Chondrocyte (in vitro differentiated cells): Measurements from ENCODE around the gene RTP5. TPM values are rescaled to one million over a fixed set of nuclear protein-coding genes. Genes with fewer than 3 reads are reported as not detected.

Experiments used
- DNase-seq: peaks from one replicate; pipeline ENCODE4 v3.0.0; 2021; ENCODE audit warnings: mixed read lengths, low spot score
- H3K27ac Mint-ChIP-seq: one replicate; pipeline ENCODE4 v1.8.0; 2021; ENCODE audit warnings: mild to moderate bottlenecking, moderate library complexity, mixed read lengths; ENCODE audit not compliant: unreplicated experiment
- H3K27me3 Mint-ChIP-seq: 2 replicates; pipeline ENCODE4 v1.8.0; 2021; ENCODE audit warnings: low read depth, mixed read lengths
- H3K36me3 Mint-ChIP-seq: 2 replicates; pipeline ENCODE4 v1.8.0; 2021; ENCODE audit warnings: low read depth, mixed read lengths
- H3K4me1 Mint-ChIP-seq: 2 replicates; pipeline ENCODE4 v1.8.0; 2021; ENCODE audit warnings: low read depth, mild to moderate bottlenecking, mixed read lengths
- H3K4me3 Mint-ChIP-seq: one replicate; pipeline ENCODE4 v1.8.0; 2021; ENCODE audit warnings: mild to moderate bottlenecking, moderate library complexity, mixed read lengths; ENCODE audit not compliant: unreplicated experiment
- H3K9me3 Mint-ChIP-seq: 2 replicates; pipeline ENCODE4 v1.8.0; 2021; ENCODE audit warnings: low read depth, mixed read lengths
- total RNA-seq: library from RNA; stranded (reverse); gene quantifications from 3 replicates; pipeline ENCODE4 v1.2.1, GENCODE V29; 2021
- TF ChIP-seq, protein P1 (sequence below): fragments of 200-600 bp; sonication (generic); IDR thresholded peaks from 2 replicates; pipeline ENCODE4 v1.5.0; 2021; ENCODE audit warnings: antibody characterized with exemption, mild to moderate bottlenecking, moderate library complexity

The RTP5 gene
- total RNA-seq, 1 donor from 2014 or later: not detected

DNA sequence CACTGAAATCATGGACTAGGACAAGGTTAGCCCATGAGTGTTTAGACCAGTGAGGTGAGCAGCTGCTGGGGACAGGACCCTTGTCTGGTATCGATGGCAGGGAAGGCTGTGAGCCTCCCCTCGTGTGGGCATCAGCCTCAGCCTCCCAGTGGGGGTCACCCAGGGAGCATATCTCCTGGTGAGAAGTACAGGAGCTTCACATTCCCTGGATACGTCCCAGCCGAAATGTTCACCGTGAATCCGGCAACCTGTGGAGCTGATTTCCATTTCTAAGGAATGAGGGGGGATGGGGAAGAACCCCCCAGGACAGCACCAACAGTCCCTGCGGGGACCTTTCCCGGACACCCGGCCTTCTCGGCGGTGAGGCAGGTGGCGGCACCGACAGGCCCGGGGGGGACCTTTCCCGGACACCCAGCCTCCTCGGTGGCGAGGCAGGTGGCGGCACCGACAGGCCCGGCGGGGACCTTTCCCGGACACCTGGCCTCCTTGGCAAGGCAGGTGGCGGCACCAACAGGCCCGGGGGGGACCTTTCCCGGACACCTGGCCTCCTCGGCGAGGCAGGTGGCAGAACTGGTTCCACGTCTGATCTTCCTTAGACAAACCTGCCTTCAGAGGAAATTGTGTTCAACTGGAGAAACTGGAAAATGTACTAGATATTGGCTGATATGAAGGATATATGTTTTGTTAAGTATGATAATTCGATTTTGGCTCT lies 21.2 kb downstream of the RTP5 start:
- no peak overlapping the region for H3K4me3 Mint-ChIP-seq
- peaks cover 5% of the 10 kb centered on the region for H3K9me3 Mint-ChIP-seq
- TF ChIP-seq, protein P1, sequence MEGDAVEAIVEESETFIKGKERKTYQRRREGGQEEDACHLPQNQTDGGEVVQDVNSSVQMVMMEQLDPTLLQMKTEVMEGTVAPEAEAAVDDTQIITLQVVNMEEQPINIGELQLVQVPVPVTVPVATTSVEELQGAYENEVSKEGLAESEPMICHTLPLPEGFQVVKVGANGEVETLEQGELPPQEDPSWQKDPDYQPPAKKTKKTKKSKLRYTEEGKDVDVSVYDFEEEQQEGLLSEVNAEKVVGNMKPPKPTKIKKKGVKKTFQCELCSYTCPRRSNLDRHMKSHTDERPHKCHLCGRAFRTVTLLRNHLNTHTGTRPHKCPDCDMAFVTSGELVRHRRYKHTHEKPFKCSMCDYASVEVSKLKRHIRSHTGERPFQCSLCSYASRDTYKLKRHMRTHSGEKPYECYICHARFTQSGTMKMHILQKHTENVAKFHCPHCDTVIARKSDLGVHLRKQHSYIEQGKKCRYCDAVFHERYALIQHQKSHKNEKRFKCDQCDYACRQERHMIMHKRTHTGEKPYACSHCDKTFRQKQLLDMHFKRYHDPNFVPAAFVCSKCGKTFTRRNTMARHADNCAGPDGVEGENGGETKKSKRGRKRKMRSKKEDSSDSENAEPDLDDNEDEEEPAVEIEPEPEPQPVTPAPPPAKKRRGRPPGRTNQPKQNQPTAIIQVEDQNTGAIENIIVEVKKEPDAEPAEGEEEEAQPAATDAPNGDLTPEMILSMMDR: no peak
- no peaks in the 10 kb centered on the region for H3K4me1 Mint-ChIP-seq
- peaks cover 5% of the 10 kb centered on the region for H3K27me3 Mint-ChIP-seq
- no peaks in the 10 kb centered on the region for H3K36me3 Mint-ChIP-seq
- no peak for DNase-seq
- H3K27ac Mint-ChIP-seq: no peak overlapping the region

DNA sequence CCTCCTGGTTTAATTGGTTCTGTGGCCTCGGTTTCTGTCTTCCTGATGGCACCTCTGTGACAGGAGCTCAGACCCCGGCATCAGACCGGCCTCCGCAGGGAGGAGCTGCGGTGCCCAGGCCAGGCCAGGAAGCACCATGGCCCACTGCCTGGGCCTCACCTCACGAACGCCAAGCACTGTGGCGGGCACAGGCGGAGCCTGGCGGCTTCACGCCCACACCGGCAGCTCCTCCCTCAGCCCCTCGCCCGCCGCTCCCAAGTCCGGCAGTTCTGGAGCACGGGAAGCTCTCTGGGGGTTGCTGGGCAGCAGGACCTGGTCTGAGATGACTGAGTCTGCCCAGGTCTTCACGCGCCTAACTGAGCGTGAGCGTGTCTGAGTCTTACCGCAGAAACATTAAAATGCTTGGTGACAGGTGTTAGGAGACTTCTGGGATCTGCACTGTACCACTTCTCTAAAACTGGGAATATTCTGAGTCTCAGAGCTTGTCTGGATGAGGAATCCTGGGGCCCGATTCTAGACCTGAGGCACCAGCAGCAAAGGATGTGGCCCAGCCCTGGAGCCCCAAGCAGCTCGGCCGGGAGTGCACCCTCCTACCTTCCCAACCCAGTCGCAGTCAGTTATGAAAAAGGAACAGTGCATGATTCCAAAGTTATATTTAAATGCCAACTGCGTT lies 21.9 kb downstream of the RTP5 start:
- H3K27me3 Mint-ChIP-seq: peaks cover 4% of the 10 kb centered on the region
- H3K4me3 Mint-ChIP-seq: no peak overlapping the region
- peak; percentile 90 for DNase-seq
- no peak overlapping the region for H3K27ac Mint-ChIP-seq
- no peaks in the 10 kb centered on the region for H3K36me3 Mint-ChIP-seq
- H3K4me1 Mint-ChIP-seq: peaks cover 4% of the 10 kb centered on the region
- TF ChIP-seq, protein P1: no peak
- peaks cover 5% of the 10 kb centered on the region for H3K9me3 Mint-ChIP-seq

DNA sequence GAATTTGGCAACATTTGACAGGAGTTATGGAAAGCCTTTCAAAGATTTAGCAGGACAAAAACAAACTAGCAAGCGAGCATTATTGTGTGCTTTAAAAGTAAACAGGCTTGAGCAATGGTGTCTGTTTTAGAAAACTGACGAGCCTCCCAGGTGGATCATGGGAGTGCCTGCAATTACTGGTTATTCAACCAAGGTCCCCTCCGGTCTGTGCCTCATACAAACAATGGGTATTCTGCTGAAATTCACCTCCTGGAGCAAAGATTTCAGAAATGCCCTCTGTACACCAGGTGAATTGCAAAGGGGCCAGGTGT lies 22.4 kb downstream of the RTP5 start:
- Mint-ChIP-seq H3K27me3 (peaks cover 2% of the 10 kb centered on the region), H3K36me3 (no peaks in the 10 kb centered on the region), H3K4me1 (peaks cover 4% of the 10 kb centered on the region), H3K9me3 (peaks cover 5% of the 10 kb centered on the region), H3K27ac (no peak overlapping the region), H3K4me3 (no peak overlapping the region)
- TF ChIP-seq, protein P1: no peak
- no peak for DNase-seq

DNA sequence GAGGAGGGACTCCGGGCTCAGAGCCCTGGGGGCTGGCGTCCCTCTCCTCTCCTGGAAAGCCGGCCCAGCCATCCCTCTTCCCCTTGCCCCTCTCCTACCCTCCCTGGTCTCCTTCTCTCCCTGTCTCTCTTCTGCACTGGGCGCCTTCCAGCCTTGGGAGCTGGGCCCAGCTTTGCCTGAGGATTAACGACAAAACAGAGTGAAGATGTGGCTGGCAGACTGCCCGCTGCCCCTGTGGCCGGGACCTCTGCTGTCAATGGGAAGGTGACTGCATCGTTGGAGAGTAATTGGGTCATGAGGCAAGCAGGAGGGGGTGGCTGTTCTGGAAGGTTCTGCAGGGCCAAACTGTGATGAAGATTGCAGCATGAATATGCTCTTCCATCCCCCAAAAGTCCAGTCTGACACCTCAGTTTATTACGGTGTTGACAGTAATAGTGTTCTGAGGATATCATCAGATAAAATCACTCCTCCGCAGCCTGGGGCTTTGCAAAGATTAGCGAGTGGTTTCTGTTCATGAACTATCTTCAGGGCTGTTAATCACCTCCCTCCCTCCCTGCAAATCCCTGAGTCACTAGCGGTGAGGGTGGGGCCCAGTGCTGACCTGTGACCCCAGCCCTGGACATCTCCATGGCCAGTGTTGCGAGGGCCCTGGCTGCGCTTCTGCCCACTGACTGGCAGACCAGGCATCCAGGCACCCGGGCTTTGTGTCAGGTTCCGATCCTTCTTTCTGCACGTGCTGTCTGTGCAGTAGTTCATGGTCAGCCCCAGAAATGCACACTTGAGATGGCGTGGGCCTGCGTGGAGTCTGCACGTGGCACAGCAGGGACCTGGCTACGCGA lies 23.0 kb downstream of the RTP5 start:
- no peak overlapping the region for H3K27ac Mint-ChIP-seq
- peaks cover 2% of the 10 kb centered on the region for H3K9me3 Mint-ChIP-seq
- H3K36me3 Mint-ChIP-seq: no peaks in the 10 kb centered on the region
- peaks cover 5% of the 10 kb centered on the region for H3K4me1 Mint-ChIP-seq
- TF ChIP-seq, protein P1: no peak
- DNase-seq: peak; percentile 75
- peaks cover 2% of the 10 kb centered on the region for H3K27me3 Mint-ChIP-seq
- no peak overlapping the region for H3K4me3 Mint-ChIP-seq

DNA sequence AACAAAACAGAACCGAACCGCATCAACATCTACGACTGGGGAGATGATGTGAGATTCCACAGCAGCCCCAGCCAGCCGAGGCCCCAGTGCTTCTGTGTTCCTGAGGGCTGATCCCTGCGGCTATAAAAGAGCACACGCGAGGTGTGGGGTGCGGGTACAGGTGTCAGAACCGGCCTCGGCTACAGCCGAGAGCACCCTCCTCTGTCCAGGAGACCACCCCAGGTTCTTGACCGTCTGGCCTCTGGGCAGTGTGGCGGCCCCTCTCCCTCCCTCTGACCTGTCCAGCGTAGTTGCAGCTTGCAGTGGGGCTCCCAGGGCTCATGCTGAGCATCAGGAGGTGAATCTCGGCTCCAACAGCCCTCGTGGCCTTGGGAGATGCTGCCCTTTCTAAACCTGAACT lies 23.7 kb downstream of the RTP5 start:
- H3K27ac Mint-ChIP-seq: no peak overlapping the region
- peaks cover 2% of the 10 kb centered on the region for H3K9me3 Mint-ChIP-seq
- peak; percentile 66 for DNase-seq
- H3K36me3 Mint-ChIP-seq: no peaks in the 10 kb centered on the region
- H3K27me3 Mint-ChIP-seq: peaks cover 2% of the 10 kb centered on the region
- TF ChIP-seq, protein P1: no peak
- no peak overlapping the region for H3K4me3 Mint-ChIP-seq
- peaks cover 6% of the 10 kb centered on the region for H3K4me1 Mint-ChIP-seq
